ENCODE measurements around the gene RRAS2. TPM values are rescaled to one million over a fixed set of nuclear protein-coding genes. Genes with fewer than 3 reads are reported as not detected.
A peak's percentile ranks its signal among the peaks of the same experiment; 100 is the strongest.

Gene RRAS2
- total and polyA plus RNA-seq, 4 donors: 21.2 to 73.5 (median 35.0) TPM

- no peak for ATAC-seq (ENCODE audit: insufficient read depth, low FRiP score)
- Histone ChIP-seq H3K4me1 (ENCODE audit: control insufficient read depth in 5 of 5, insufficient read depth in 5 of 5, low read length in 5 of 5) (peaks cover 0 to 7% (median 0%) of the 10 kb centered on the region in 5 donors), H3K36me3 (ENCODE audit: control insufficient read depth in 4 of 4, insufficient read depth in 4 of 4, low read length in 4 of 4) (no peaks in the 10 kb centered on the region), H3K9me3 (ENCODE audit: control insufficient read depth in 4 of 4, insufficient read depth in 3 of 4, low read length in 3 of 4) (peaks cover 0 to 5% (median 0%) of the 10 kb centered on the region in 4 donors), H3K9ac (ENCODE audit: insufficient read depth in 1 of 2, low read length in 2 of 2) (no peak overlapping the region), H3K4me3 (no peak overlapping the region), H3K27ac (ENCODE audit: low read depth in 1 of 2, low read length in 1 of 2) (no peak overlapping the region), H3K27me3 (ENCODE audit: control insufficient read depth in 3 of 3, insufficient read depth in 3 of 3, low read length in 2 of 3) (no peaks in the 10 kb centered on the region)
- no peak for DNase-seq
- WGBS, 2 donors: 87 to 94% methylated on average over 1 of the region's 1 CpG
- no peak for TF ChIP-seq CTCF (IDR thresholded peaks at IDR 0.05; ENCODE audit: control extremely low read depth, extremely low read depth)
Measured at GRCh38 chr11:14334192-14334591, 24.8 kb downstream of the RRAS2 start.

- no peak overlapping the region for H3K9ac ChIP-seq (ENCODE audit: insufficient read depth in 1 of 2, low read length in 2 of 2)
- H3K27ac ChIP-seq (ENCODE audit: low read depth in 1 of 2, low read length in 1 of 2): no peak overlapping the region
- no peaks in the 10 kb centered on the region for H3K9me3 ChIP-seq (ENCODE audit: control insufficient read depth in 4 of 4, insufficient read depth in 3 of 4, low read length in 3 of 4)
- H3K4me3 ChIP-seq: no peak overlapping the region
- no peaks in the 10 kb centered on the region for H3K36me3 ChIP-seq (ENCODE audit: control insufficient read depth in 4 of 4, insufficient read depth in 4 of 4, low read length in 4 of 4)
- ATAC-seq (ENCODE audit: insufficient read depth, low FRiP score) (no peak), DNase-seq (no peak)
- H3K27me3 ChIP-seq (ENCODE audit: control insufficient read depth in 3 of 3, insufficient read depth in 3 of 3, low read length in 2 of 3): no peaks in the 10 kb centered on the region
- WGBS, 2 donors: 55 to 65% methylated on average over 6 of the region's 6 CpGs
- H3K4me1 ChIP-seq (ENCODE audit: control insufficient read depth in 5 of 5, insufficient read depth in 5 of 5, low read length in 5 of 5): peaks cover 0 to 7% (median 0%) of the 10 kb centered on the region in 5 donors
- no peak for TF ChIP-seq CTCF (IDR thresholded peaks at IDR 0.05; ENCODE audit: control extremely low read depth, extremely low read depth)
Measured at GRCh38 chr11:14331476-14332136, 27.4 kb downstream of the RRAS2 start.

GRCh38 chr11:14330881-14331280 is 28.1 kb downstream of the RRAS2 start:
- peak in 1 of 3 donors; percentile 10 for DNase-seq
- no peak for ATAC-seq (ENCODE audit: insufficient read depth, low FRiP score)
- no peaks in the 10 kb centered on the region for H3K9me3 ChIP-seq (ENCODE audit: control insufficient read depth in 4 of 4, insufficient read depth in 3 of 4, low read length in 3 of 4)
- no peaks in the 10 kb centered on the region for H3K36me3 ChIP-seq (ENCODE audit: control insufficient read depth in 4 of 4, insufficient read depth in 4 of 4, low read length in 4 of 4)
- H3K4me1 ChIP-seq (ENCODE audit: control insufficient read depth in 5 of 5, insufficient read depth in 5 of 5, low read length in 5 of 5): peaks cover 0 to 7% (median 0%) of the 10 kb centered on the region in 5 donors
- TF ChIP-seq CTCF (IDR thresholded peaks at IDR 0.05; ENCODE audit: control extremely low read depth, extremely low read depth): no peak
- no peaks in the 10 kb centered on the region for H3K27me3 ChIP-seq (ENCODE audit: control insufficient read depth in 3 of 3, insufficient read depth in 3 of 3, low read length in 2 of 3)
- no peak overlapping the region for H3K9ac ChIP-seq (ENCODE audit: insufficient read depth in 1 of 2, low read length in 2 of 2)
- no peak overlapping the region for H3K4me3 ChIP-seq
- WGBS, 2 donors: 95 to 96% methylated on average over 2 of the region's 2 CpGs
- no peak overlapping the region for H3K27ac ChIP-seq (ENCODE audit: low read depth in 1 of 2, low read length in 1 of 2)

GRCh38 chr11:14329702-14330101 is 29.3 kb downstream of the RRAS2 start:
- Histone ChIP-seq H3K4me3 (no peak overlapping the region), H3K9ac (ENCODE audit: insufficient read depth in 1 of 2, low read length in 2 of 2) (no peak overlapping the region), H3K27me3 (ENCODE audit: control insufficient read depth in 3 of 3, insufficient read depth in 3 of 3, low read length in 2 of 3) (no peaks in the 10 kb centered on the region), H3K36me3 (ENCODE audit: control insufficient read depth in 4 of 4, insufficient read depth in 4 of 4, low read length in 4 of 4) (no peaks in the 10 kb centered on the region), H3K27ac (ENCODE audit: low read depth in 1 of 2, low read length in 1 of 2) (no peak overlapping the region), H3K9me3 (ENCODE audit: control insufficient read depth in 4 of 4, insufficient read depth in 3 of 4, low read length in 3 of 4) (no peaks in the 10 kb centered on the region), H3K4me1 (ENCODE audit: control insufficient read depth in 5 of 5, insufficient read depth in 5 of 5, low read length in 5 of 5) (peaks cover 0 to 3% (median 0%) of the 10 kb centered on the region in 5 donors)
- WGBS, 2 donors: 87 to 94% methylated on average over 2 of the region's 2 CpGs
- ATAC-seq (ENCODE audit: insufficient read depth, low FRiP score): no peak
- no peak for DNase-seq
- TF ChIP-seq CTCF (IDR thresholded peaks at IDR 0.05; ENCODE audit: control extremely low read depth, extremely low read depth): no peak
